GM21360 (cell line): ENCODE data around the gene NEB.
A peak's percentile ranks its signal among the peaks of the same experiment; 100 is the strongest.
"Not testable (repeated sequence)": the region's sequence is repeated elsewhere in the genome, so short reads cannot be mapped to it uniquely, and the experiment has no call there.

ENCODE experiments used
- ATAC-seq: cut with Tn5 transposase; IDR thresholded peaks from one replicate; pipeline ENCODE4 v1.9.1; 2021; ENCODE audit warnings: mild to moderate bottlenecking, moderate library complexity; ENCODE audit not compliant: unreplicated experiment

NEB gene

GRCh38 chr2:151562398-151562797 lies 171.9 kb downstream of the NEB start:
- no peak for ATAC-seq

- ATAC-seq = no peak
These were observed 174.0 kb downstream of the NEB start for GRCh38 chr2:151560289-151560688.

GRCh38 chr2:151559431-151559830 lies 174.8 kb downstream of the NEB start:
- not testable (repeated sequence) for ATAC-seq

GRCh38 chr2:151557883-151558282 lies 176.4 kb downstream of the NEB start:
- not testable (repeated sequence) for ATAC-seq

DNA sequence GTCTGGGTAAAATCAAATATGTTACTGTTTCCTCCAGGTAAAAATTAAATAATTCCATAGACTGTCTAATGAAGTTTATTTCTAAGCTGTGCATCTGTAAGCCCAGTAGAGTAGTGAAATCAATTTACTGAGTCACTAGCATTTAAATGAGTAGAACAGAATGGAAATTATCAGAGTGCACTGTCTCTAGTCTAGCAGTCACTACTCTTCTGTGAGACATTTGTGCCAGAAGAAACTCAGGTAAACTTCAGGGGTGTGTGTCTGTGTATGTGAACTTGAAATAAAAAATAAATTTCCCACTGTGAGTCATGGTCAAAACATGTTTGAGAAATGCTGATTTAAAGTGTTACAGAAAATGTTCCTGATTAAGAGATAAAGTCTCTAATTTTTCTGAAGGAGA lies 178.2 kb downstream of the NEB start:
- no peak for ATAC-seq

DNA sequence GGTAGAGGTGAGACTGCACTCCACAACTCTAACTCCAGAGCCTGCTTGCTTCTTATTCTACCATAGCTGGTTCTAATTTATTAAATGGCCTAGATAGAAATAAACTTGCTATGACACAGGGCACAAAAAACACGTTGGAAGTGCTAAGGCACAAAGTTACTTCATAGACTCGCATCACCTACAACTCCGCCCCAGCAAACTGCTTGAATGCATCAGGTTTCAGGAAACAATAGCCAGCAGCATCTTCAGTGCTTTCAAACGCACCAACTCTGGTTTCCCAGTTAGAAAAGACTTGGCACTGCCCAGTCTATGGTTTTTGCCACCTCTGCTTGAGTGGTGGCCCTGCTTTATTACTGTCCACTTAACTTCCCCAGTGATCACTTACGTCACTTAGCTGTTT lies 182.0 kb downstream of the NEB start:
- no peak for ATAC-seq

GRCh38 chr2:151551556-151551955 lies 182.7 kb downstream of the NEB start:
- ATAC-seq = no peak

GRCh38 chr2:151549191-151549590 lies 185.1 kb downstream of the NEB start:
- no peak for ATAC-seq

GRCh38 chr2:151544449-151544848 lies 189.8 kb downstream of the NEB start:
- no peak for ATAC-seq

- no peak for ATAC-seq
These were observed 190.4 kb downstream of the NEB start for GRCh38 chr2:151543876-151544275.

DNA sequence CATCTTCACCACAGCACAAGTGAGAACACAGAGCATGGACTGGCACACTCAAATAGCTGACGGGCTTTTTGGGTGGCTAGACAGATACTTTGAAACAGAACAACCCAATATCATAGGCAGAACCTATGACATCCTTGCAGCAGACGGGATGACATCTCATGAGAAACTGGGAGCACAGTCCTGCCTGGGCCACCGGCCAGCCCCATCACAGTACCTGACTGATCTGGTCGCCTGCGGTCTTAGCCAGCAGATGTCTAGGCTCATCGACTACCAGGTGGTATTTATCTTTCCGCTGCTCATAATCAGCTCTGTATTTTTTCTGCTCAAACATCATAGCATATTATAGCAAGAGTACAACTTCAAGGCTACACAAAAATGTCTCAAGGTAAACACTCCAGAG lies 200.3 kb downstream of the NEB start:
- ATAC-seq = no peak

DNA sequence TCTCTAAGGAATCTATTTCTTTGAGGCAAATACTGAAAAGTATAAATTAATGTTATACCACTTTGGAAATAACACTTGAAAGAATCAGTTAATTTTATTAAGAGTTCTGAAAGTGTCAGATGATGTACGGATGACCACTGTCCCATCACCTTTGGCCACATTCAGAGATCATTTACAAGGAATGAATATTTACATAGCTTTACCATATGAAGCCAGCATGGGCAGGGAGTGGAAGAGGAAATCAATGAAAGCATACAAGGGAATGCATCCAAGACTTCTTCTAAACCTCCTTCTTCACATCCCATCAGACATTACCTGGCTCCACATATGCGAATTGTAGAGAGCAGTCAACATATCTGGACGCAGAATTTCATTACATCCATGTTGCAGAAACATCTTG lies 201.1 kb downstream of the NEB start:
- ATAC-seq = no peak

DNA sequence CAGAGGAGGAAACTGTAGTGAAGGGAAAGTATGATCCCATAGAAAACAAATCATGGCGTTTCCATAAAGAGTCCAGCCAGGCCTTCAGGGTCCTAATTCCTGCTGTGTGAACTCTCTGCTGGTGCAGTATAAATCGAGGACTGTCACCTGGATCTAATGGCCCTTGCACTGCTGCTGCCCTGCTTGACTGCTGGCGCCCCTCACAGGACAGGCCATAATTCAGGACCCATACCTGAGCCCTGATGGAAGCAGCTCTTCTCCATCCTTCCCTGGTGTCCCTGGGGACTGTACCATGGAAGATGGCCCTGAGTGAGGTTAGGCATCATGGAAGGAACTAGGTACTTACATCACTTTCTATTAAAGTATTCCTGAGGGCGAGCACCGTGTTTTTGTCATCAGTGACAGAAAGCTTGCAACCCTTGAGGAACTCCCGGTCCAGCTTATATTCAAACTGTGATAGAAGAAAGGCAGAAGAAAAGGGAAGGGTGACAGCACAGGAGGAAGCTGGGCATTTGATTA lies 207.6 kb downstream of the NEB start:
- no peak for ATAC-seq

DNA sequence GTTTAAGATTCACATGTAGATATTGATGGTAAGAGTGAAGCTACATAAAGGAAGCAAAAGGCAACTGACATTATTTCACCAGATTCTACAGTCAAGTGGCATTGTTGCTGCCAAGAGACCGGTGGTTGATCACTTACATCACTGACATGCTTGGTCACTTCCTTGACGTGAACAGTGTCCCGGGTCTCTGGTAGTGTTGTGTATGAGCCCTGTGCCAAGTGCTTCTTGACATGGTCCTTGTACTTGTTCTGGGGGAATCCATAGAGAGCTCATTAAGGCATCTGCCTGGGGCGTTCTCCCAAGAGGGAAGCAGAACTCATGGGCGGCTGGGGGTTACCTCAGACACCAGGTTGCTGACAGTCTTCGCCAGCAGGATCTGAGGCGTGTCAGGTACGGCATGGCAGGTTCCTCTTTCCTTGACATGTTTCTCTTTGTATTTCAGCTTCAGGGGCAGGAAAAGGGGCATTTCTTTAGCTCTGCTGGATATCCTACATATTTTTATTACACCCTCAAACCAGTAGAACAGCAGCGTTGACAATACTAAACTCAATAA lies 208.4 kb downstream of the NEB start:
- ATAC-seq = peak; percentile 66

DNA sequence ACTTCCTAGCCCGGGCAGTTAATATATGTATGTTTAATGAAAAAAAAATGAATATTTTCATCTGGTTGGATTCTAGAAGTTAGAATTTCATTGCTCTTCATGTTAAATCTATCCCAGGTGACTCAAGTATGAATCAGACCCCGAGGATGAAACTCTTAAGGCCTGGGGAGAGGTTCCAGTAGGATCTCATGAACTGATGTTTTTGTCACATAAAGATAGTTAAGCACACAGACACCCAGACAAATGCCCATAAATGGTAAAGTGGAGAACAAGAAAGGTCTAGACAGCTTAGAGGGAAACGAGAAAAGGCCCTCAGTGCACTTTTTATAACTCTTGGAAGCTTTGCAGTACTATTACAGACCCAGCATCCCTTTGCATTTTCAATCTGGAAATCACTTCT lies 210.4 kb downstream of the NEB start:
- ATAC-seq = no peak

DNA sequence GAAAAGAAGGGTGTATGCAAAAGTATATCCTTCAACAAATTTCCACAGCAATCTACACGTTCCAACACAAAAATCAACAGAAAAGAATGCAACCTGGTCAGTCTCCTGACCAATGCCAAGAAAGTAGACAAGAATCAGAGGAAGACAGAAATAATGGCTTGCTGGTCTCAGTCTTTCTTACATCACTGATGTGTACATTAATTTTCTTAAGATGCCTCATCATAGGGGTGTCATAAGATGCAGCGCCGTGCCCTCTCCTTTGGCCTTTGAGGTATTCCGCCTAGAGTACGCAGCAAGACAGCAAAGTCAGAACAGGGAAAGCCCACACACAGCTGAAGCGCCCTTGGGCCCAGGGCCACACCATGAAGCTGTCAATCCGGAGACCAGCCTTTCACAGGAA lies 211.7 kb downstream of the NEB start:
- no peak for ATAC-seq

DNA sequence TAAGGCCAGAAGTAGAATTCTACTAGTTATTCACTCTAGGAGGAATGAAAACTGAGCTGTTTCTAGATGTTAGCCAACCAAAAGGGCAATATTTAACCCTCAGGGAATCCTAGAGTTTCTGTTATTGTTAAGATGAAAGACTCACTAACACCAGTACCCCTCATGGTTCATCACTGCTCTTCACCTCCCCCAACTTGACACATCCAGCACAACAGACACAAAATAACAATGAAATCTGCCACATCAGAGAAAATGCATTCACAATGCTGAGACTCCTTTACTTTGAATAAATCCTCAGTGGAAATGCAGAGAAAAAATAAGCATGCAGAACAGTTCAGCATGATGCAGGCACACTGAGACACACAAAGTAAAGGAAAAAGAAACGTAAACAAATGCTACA lies 213.3 kb downstream of the NEB start:
- ATAC-seq = no peak

DNA sequence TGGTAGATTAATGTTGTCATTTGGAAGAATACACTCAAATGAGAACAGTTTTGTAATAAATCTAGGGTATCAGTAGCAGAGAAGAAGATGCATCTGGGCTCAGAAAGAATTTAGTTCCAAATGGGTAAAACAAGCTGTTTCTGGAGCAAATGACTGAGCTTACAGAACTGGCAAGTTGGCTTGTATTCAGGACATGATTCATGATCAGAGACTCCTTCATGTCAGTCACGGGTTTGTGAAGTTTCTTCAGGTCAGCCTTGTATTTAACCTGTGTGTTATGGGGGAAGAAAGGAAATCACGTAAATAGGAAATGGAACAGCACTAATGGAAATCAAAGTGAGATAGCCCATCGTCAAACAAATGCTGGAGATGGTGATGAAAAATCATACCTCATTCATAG lies 215.5 kb downstream of the NEB start:
- no peak for ATAC-seq

GRCh38 chr2:151508519-151508918 lies 225.8 kb downstream of the NEB start:
- no peak for ATAC-seq

DNA sequence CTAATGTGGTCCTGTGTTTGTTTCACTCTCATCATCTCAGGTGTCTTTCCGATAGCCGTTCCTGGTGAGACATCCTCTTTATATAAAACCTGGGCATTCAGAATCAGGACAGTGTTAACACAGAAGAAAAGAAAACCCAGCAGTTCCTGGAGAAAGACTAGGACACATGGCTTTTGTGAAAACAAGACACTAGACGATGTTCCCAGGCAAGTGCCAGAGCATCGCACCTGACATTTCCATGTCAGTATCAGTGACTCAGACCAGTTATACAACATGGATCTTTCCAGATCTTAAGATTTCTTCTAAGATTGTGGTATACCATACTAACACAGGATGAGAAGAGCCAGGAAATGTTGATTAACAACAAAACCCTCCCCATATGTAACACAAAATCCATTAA lies 228.1 kb downstream of the NEB start:
- ATAC-seq = no peak

GRCh38 chr2:151498178-151498577 lies 236.1 kb downstream of the NEB start:
- no peak for ATAC-seq

- ATAC-seq = no peak
These were observed 242.8 kb downstream of the NEB start for GRCh38 chr2:151491496-151491895.

DNA sequence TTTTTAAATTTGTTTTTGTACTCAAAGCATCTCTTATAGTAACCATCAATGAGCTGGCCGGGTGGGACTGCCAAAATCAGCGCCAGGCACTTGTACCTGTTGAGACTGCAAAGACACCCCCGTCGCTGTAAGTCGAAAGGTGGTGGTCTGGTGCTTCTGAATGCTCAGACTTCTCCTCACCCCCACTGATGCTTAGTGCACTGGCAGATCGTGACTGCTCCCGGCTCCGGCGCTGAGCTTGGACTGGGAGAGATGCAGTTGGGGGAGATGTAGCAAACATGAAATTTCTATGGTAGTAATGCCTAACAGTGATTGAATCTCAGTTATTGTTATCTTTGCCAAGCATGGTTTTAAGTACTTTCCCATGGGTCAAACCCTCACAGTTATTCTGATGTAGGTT lies 244.0 kb downstream of the NEB start:
- ATAC-seq = no peak
